H1 (cell line): ENCODE results near the gene SYT2. TPM values are rescaled to one million over a fixed set of nuclear protein-coding genes. Genes with fewer than 3 reads are reported as not detected.

Experiments
- CTCF ChIA-PET: fragments of 300-600 bp; sonication (Branson Sonifier 250); formaldehyde crosslinking; loops from one replicate; lab custom pipeline; 2021; ENCODE audit not compliant: partially characterized antibody; lab: Charles Lee
- POLR2A ChIA-PET: fragments of 300-600 bp; sonication (Branson Sonifier 250); formaldehyde crosslinking; loops from one replicate; lab custom pipeline; 2021; ENCODE audit warnings: inconsistent platforms; ENCODE audit not compliant: partially characterized antibody; lab: Charles Lee
- DNase-seq, 2 experiments: peaks; one replicate each; pipeline versions ENCODE4 v3.0.0 to v3.0.0-alpha.2; 2010 to 2022; ENCODE audit warnings: low spot score in 2 of 2, low read depth in 1 of 2, mixed read lengths in 1 of 2
- FAIRE-seq: peaks from 2 replicates; lab custom pipeline; 2011; peaks lifted over from hg19 to GRCh38; lab: Jason Lieb, UNC
- H2AFZ ChIP-seq: 2 replicates; pipeline ENCODE4 v1.8.1; 2012; ENCODE audit warnings: low read length, inconsistent platforms
- H2AK5ac ChIP-seq: 2 replicates; pipeline ENCODE4 v1.6.1; 2013; ENCODE audit warnings: low read depth, low read length
- H2BK120ac ChIP-seq: replicated peaks from 2 replicates; pipeline ENCODE3; 2013; ENCODE audit warnings: low read depth, low read length, inconsistent platforms
- H2BK12ac ChIP-seq: 2 replicates; pipeline ENCODE4 v1.6.1; 2013; ENCODE audit warnings: low read depth, low read length
- H2BK15ac ChIP-seq: 2 replicates; pipeline ENCODE4 v1.6.1; 2013; ENCODE audit warnings: low read length
- H2BK20ac ChIP-seq: 2 replicates; pipeline ENCODE4 v1.6.1; 2013; ENCODE audit warnings: low read length
- H2BK5ac ChIP-seq: 2 replicates; pipeline ENCODE4 v1.6.1; 2013; ENCODE audit warnings: low read depth, low read length
- H3K14ac ChIP-seq: 2 replicates; pipeline ENCODE4 v1.6.1; 2013; ENCODE audit warnings: inconsistent platforms; ENCODE audit not compliant: insufficient read length
- H3K18ac ChIP-seq: 2 replicates; pipeline ENCODE4 v1.6.1; 2013; ENCODE audit warnings: low read length; ENCODE audit errors: extremely low read depth
- H3K23ac ChIP-seq: 2 replicates; pipeline ENCODE4 v1.6.1; 2013; ENCODE audit warnings: inconsistent platforms; ENCODE audit not compliant: insufficient read length
- H3K23me2 ChIP-seq: 2 replicates; pipeline ENCODE4 v1.6.1; 2013; ENCODE audit warnings: low read depth, low read length
- H3K27ac ChIP-seq: 2 replicates; pipeline ENCODE4 v1.6.1; 2011; ENCODE audit warnings: low read depth, low read length, inconsistent platforms
- H3K27me3 ChIP-seq, 4 experiments: replicated peaks in 1 of 4; 1 replicate in 1 of 4; 2 replicates in 3 of 4; pipeline versions ENCODE4 v1.6.1 to v1.8.1; 2011 to 2013; ENCODE audit warnings: low read length in 3 of 4, mild to moderate bottlenecking in 3 of 4, inconsistent platforms in 2 of 4, mixed read lengths in 2 of 4, moderate library complexity in 1 of 4; ENCODE audit not compliant: control insufficient read depth in 3 of 4, insufficient read depth in 3 of 4; ENCODE audit errors: extremely low read depth in 1 of 4
- H3K36me3 ChIP-seq, 4 experiments: 2 replicates each; pipeline versions ENCODE4 v1.6.1 to v1.8.1; 2011 to 2013; ENCODE audit warnings: mild to moderate bottlenecking in 4 of 4, low read length in 3 of 4, moderate library complexity in 2 of 4, control low read depth in 1 of 4, inconsistent platforms in 1 of 4; ENCODE audit not compliant: insufficient read depth in 4 of 4, control insufficient read depth in 2 of 4
- H3K4ac ChIP-seq: replicated peaks from 2 replicates; pipeline ENCODE3; 2013; ENCODE audit warnings: low read length, low read depth, mixed read lengths, inconsistent platforms; ENCODE audit not compliant: insufficient read length
- H3K4me1 ChIP-seq, 4 experiments: replicated peaks in 1 of 4; 1 replicate in 1 of 4; 2 replicates in 3 of 4; pipeline versions ENCODE4 v1.6.1 to v1.8.1; 2011 to 2013; ENCODE audit warnings: low read length in 3 of 4, inconsistent platforms in 2 of 4, mixed read lengths in 1 of 4; ENCODE audit not compliant: insufficient read depth in 4 of 4, control insufficient read depth in 3 of 4
- H3K4me2 ChIP-seq, 2 experiments: 2 replicates each; pipeline versions ENCODE4 v1.6.1 to v1.8.1; 2011 to 2013; ENCODE audit warnings: low read depth in 2 of 2, low read length in 2 of 2, control low read depth in 1 of 2, inconsistent platforms in 1 of 2, mild to moderate bottlenecking in 1 of 2; ENCODE audit not compliant: insufficient read depth in 1 of 2
- H3K4me3 ChIP-seq, 4 experiments: fragments of 200-600, 300-600 bp in 1 of 4; sonication (generic), shearing (Covaris generic), sonication (Bioruptor Twin) in 1 of 4; 2 replicates each; pipeline versions ENCODE4 v1.5.1 to v1.8.1; 2011 to 2016; ENCODE audit warnings: low read length in 4 of 4, low read depth in 3 of 4, control low read depth in 2 of 4, inconsistent platforms in 2 of 4, mild to moderate bottlenecking in 2 of 4, mixed read lengths in 1 of 4, moderate library complexity in 1 of 4; ENCODE audit not compliant: insufficient read depth in 2 of 4; ENCODE audit errors: extremely low read depth in 1 of 4
- H3K56ac ChIP-seq: replicated peaks from 2 replicates; pipeline ENCODE3; 2013; ENCODE audit warnings: low read depth, mild to moderate bottlenecking, mixed read lengths, low read length, inconsistent platforms; ENCODE audit not compliant: insufficient read length
- H3K79me1 ChIP-seq: 2 replicates; pipeline ENCODE4 v1.6.1; 2013; ENCODE audit warnings: low read depth, low read length, control low read depth
- H3K79me2 ChIP-seq, 2 experiments: 2 replicates each; pipeline versions ENCODE4 v1.6.1 to v1.8.1; 2012 to 2013; ENCODE audit warnings: low read length in 2 of 2, mild to moderate bottlenecking in 2 of 2, inconsistent platforms in 1 of 2; ENCODE audit not compliant: insufficient read depth in 2 of 2, control insufficient read depth in 1 of 2
- H3K9ac ChIP-seq, 4 experiments: replicated peaks in 1 of 4; 1 replicate in 1 of 4; 2 replicates in 3 of 4; pipeline versions ENCODE4 v1.6.1 to v1.8.1; 2011 to 2013; ENCODE audit warnings: low read depth in 3 of 4, low read length in 3 of 4, control low read depth in 2 of 4, mild to moderate bottlenecking in 2 of 4, moderate library complexity in 2 of 4, inconsistent platforms in 1 of 4; ENCODE audit errors: extremely low read depth in 1 of 4
- H3K9me3 ChIP-seq, 2 experiments: 2 replicates each; pipeline versions ENCODE4 v1.6.1 to v1.8.1; 2012 to 2013; ENCODE audit warnings: mild to moderate bottlenecking in 2 of 2, moderate library complexity in 2 of 2, control low read depth in 1 of 2, inconsistent platforms in 1 of 2, low read depth in 1 of 2, low read length in 1 of 2, mixed read lengths in 1 of 2; ENCODE audit not compliant: insufficient read depth in 2 of 2
- H4K20me1 ChIP-seq, 2 experiments: replicated peaks in 1 of 2; 2 replicates each; pipeline versions ENCODE3 to v1.8.1; 2011 to 2013; ENCODE audit warnings: inconsistent platforms in 2 of 2, low read length in 2 of 2, mild to moderate bottlenecking in 1 of 2; ENCODE audit not compliant: insufficient read depth in 2 of 2, control insufficient read depth in 1 of 2
- H4K5ac ChIP-seq: 2 replicates; pipeline ENCODE4 v1.6.1; 2013; ENCODE audit warnings: low read length, low read depth, mixed read lengths, inconsistent platforms; ENCODE audit not compliant: insufficient read length
- H4K8ac ChIP-seq: 2 replicates; pipeline ENCODE4 v1.8.0; 2013; ENCODE audit warnings: mild to moderate bottlenecking, moderate library complexity, low read length, inconsistent platforms; ENCODE audit not compliant: insufficient read depth; ENCODE audit errors: extremely low read depth
- H4K91ac ChIP-seq: replicated peaks from 2 replicates; pipeline ENCODE3; 2013; ENCODE audit warnings: low read length, mixed read lengths, inconsistent platforms; ENCODE audit not compliant: insufficient read length
- BCL11A ChIP-seq, 2 experiments: IDR thresholded peaks; one replicate each; pipeline ENCODE4 v1.6.1; 2011; ENCODE audit warnings: low read depth in 2 of 2, low read length in 2 of 2, mild to moderate bottlenecking in 2 of 2
- CEBPB ChIP-seq: IDR thresholded peaks from 2 replicates; pipeline ENCODE4 v1.6.1; 2012; ENCODE audit warnings: low read depth, low read length
- KDM4A ChIP-seq: IDR thresholded peaks from one replicate; pipeline ENCODE4 v1.7.1; 2012; ENCODE audit warnings: low read depth, mild to moderate bottlenecking, moderate library complexity, low read length, inconsistent platforms; ENCODE audit not compliant: severe bottlenecking
- PHF8 ChIP-seq: fragments of 200-600 bp; sonication (generic); conservative IDR thresholded peaks from 2 replicates; pipeline ENCODE4 v1.7.1; 2012; ENCODE audit warnings: low read depth, mild to moderate bottlenecking, inconsistent platforms, low read length, moderate library complexity
- POU5F1 ChIP-seq: IDR thresholded peaks from 2 replicates; pipeline ENCODE4 v1.6.1; 2011; ENCODE audit warnings: low read depth, mild to moderate bottlenecking, low read length, moderate library complexity
- RXRA ChIP-seq: IDR thresholded peaks from 2 replicates; pipeline ENCODE4 v1.6.1; 2011; ENCODE audit warnings: low read depth, mild to moderate bottlenecking, low read length, moderate library complexity; ENCODE audit not compliant: insufficient read depth
- SRF ChIP-seq: IDR thresholded peaks from 2 replicates; pipeline ENCODE4 v1.6.1; 2011; ENCODE audit warnings: mild to moderate bottlenecking, low read depth, low read length, moderate library complexity
- TEAD4 ChIP-seq: IDR thresholded peaks from 2 replicates; pipeline ENCODE4 v1.6.1; 2012; ENCODE audit warnings: low read depth, low read length, inconsistent platforms, mixed read lengths
- ZNF274 ChIP-seq: IDR thresholded peaks from 2 replicates; pipeline ENCODE4 v1.7.0; 2012; ENCODE audit warnings: low read length, borderline replicate concordance; ENCODE audit errors: extremely low read depth
- WGBS, 2 experiments: shearing (Covaris generic) in 1 of 2; methylation state at CpG; one replicate each; pipeline versions ENCODE4 v1.1.6 to v1.1.7; 2013 to 2015; ENCODE audit warnings: low lambda C conversion rate in 2 of 2, mixed read lengths in 2 of 2, inconsistent platforms in 1 of 2, low coverage in 1 of 2, missing lambda C conversion rate in 1 of 2; ENCODE audit not compliant: insufficient replicate concordance in 2 of 2, insufficient coverage in 1 of 2, insufficient read length in 1 of 2; ENCODE audit errors: extremely low coverage in 1 of 2, missing lambda C conversion rate in 1 of 2; 5-methylcytosine and 5-hydroxymethylcytosine counted together
- polyA plus RNA-seq, 7 experiments: library from polyadenylated mRNA; depleted of rRNA in 3 of 7; stranded (reverse) in 5 of 7; unstranded in 2 of 7; fragments of >200 nt in 5 of 7; fragments of 200-250 nt in 2 of 7; gene quantifications; 1 replicate in 5 of 7; 2 replicates in 1 of 7; 4 replicates in 1 of 7; pipeline versions ENCODE4 v1.2.1 to v1.2.3, GENCODE V29; 2011 to 2013; ENCODE audit warnings: missing spikeins in 2 of 7, mixed read lengths in 2 of 7
- total RNA-seq: library from RNA; stranded (reverse); fragmentation: NEBNext Ultra II Directional; extraction: Animal tissue kit (Norgen Biotek cat#: 25700); gene quantifications from 2 replicates; pipeline ENCODE4 v1.2.1, GENCODE V29; 2021
- TF ChIP-seq, protein P1 (sequence below): IDR thresholded peaks from 2 replicates; pipeline ENCODE4 v1.6.1; 2012; ENCODE audit warnings: low read length, inconsistent platforms

Gene SYT2
- total and polyA plus RNA-seq, 2 of the 8 experiments (the other 6 are each of a cell fraction or from before 2014, with no cell fraction given), result 2.8 to 11.0 TPM

- ChIA-PET POLR2A (interaction anchor here (0.9 to 1.1 kb wide), 2 partner anchors 14 to 18 kb away, joined by 3 read pairs; no protein-coding TSS in a partner anchor), CTCF (interaction anchor here (0.6 to 4.7 kb wide), 11 partner anchors 8 to 433 kb away, joined by 3 to 24 read pairs (median 5); no protein-coding TSS in a partner anchor)
- Histone ChIP-seq H3K79me2 (no peaks in the 10 kb centered on the region), H3K79me1 (no peaks in the 10 kb centered on the region), H3K4me3 (no peak overlapping the region), H2AFZ (no peak overlapping the region), H3K27me3 (no peaks in the 10 kb centered on the region; a peak in 1 of 7 replicates), H3K23ac (no peak overlapping the region), H3K23me2 (no peaks in the 10 kb centered on the region), H4K20me1 (no peaks in the 10 kb centered on the region), H3K18ac (no peak overlapping the region), H3K56ac (no peak overlapping the region), H2BK15ac (no peak overlapping the region), H4K5ac (no peak overlapping the region), H3K4ac (no peak overlapping the region), H2BK5ac (no peak overlapping the region), H4K91ac (no peak overlapping the region), H3K36me3 (no peaks in the 10 kb centered on the region; a peak in 1 of 8 replicates), H2BK12ac (no peak overlapping the region), H2BK20ac (no peak overlapping the region), H3K4me2 (no peak overlapping the region), H4K8ac (no peak overlapping the region), H3K27ac (no peak overlapping the region), H3K9me3 (no peaks in the 10 kb centered on the region), H3K14ac (no peak overlapping the region), H3K4me1 (no peaks in the 10 kb centered on the region)
- DNase-seq (peak in 1 of 2 experiments; percentile 77), FAIRE-seq (no peak)
- 80% methylated on average over 8 of the region's 8 CpGs; no CpG with 5 or more reads in 1 of the 2 experiments for WGBS, 2 experiments
- TF ChIP-seq CEBPB (no peak), TEAD4 (no peak), POU5F1 (no peak), SRF (no peak), BCL11A (IDR thresholded peaks at IDR 0.05; ENCODE audit: low read depth in 2 of 2, low read length in 2 of 2) (no peak), KDM4A (no peak), RXRA (no peak), ZNF274 (no peak), PHF8 (no peak)
- TF ChIP-seq, protein P1, sequence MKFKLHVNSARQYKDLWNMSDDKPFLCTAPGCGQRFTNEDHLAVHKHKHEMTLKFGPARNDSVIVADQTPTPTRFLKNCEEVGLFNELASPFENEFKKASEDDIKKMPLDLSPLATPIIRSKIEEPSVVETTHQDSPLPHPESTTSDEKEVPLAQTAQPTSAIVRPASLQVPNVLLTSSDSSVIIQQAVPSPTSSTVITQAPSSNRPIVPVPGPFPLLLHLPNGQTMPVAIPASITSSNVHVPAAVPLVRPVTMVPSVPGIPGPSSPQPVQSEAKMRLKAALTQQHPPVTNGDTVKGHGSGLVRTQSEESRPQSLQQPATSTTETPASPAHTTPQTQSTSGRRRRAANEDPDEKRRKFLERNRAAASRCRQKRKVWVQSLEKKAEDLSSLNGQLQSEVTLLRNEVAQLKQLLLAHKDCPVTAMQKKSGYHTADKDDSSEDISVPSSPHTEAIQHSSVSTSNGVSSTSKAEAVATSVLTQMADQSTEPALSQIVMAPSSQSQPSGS, result no peak
- TF ChIP-seq, all 59 proteins: peak for 0
- Histone ChIP-seq H3K9ac (no peak overlapping the region; a peak in 1 of 7 replicates), H2AK5ac (no peak overlapping the region; the same call in 1 of the 2 replicates), H2BK120ac (no peak overlapping the region)
Observed at GRCh38 chr1:202589190-202589930, 120.9 kb downstream of the SYT2 start.
